T-helper 2 cell treated with Interferon-gamma antibody and Interleukin-4, amounts not matched to agents 100 ng/mL and 5 ng/mL, for 36 hours (primary cell): ENCODE data around the gene PRKCB. TPM values are rescaled to one million over a fixed set of nuclear protein-coding genes. Genes with fewer than 3 reads are reported as not detected.

Source experiments
- intact Hi-C: fragments of 100-400 bp; cut with micrococcal nuclease; formaldehyde crosslinking; loops from one replicate; pipeline ENCODE4 v1.15.1; 2023
- total RNA-seq: library from RNA; stranded (reverse); gene quantifications from 2 replicates; pipeline ENCODE4 v1.2.3, GENCODE V29; 2022

The PRKCB gene
- total RNA-seq, 1 donor from 2014 or later, result 71.9 TPM

DNA sequence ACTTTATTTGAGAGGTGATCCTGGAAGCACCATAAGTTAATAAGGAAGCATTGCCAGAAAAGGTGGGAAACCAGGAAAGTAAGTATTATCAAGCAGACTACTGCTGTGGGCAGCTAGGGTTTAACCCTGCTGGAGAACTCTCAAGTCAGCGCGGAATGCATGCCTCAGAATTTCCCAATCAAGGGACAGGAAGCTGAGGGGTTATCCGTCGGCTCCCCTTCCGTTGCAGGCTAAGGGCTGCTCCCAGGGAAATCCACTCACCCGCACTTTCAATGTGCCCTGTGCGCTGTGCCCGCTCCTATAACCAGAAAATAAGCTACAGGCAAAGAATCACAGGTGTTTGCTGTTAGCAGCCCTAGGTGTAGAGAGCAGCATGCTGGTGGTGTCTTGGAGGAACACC lies 281.9 kb downstream of the PRKCB start:
- intact Hi-C loops, result no loop called here

- intact Hi-C loops, result no loop called here
Observed at GRCh38 chr16:24118126-24118821, 282.5 kb downstream of the PRKCB start.

- intact Hi-C loops, result no loop called here
Observed at GRCh38 chr16:24119807-24120206, 284.0 kb downstream of the PRKCB start.

GRCh38 chr16:24123275-24123674 lies 287.5 kb downstream of the PRKCB start:
- intact Hi-C loops, result no loop called here

GRCh38 chr16:24124291-24124690 lies 288.5 kb downstream of the PRKCB start:
- intact Hi-C loops, result no loop called here

DNA sequence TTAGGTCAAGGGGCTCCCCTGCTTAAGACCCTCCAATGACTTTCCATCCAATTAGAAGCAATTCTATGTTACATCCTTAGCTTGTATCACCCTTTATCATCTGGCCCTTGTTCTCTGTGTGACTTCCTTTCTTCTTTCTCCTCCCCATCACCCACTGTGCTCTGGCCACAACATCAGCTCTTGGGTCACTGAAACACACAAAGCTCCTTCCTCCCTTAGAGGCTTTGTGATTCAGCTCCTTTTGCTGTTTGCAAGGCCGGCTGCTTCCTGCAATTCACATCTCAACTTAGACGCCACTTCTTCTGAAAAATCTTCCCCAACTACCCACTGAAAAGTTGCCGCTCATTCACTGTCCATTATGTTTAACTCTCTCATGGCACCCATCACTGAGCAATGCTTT lies 289.4 kb downstream of the PRKCB start:
- intact Hi-C loops, result no loop called here

DNA sequence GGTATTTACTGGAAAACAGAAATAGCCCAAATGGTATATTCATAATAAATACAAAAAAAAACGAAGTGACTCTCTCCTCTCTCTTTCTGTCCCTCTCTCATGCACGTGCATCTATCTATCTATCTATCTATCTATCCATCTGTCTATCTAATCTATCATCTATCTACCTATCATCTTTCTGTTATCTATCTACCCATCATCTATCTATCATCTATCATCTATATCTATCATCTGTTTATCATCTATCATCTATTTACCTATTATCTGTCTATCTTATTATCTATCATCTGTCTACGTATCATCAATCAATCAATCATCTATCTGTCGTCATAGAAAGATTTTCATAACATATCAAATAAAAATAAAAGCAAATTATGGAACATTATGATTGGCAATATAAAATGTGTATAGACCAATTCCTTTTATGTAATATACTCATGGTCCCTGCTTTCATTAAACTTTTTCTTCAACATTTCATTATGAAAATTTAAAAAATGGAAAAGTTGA lies 293.7 kb downstream of the PRKCB start:
- intact Hi-C loops, result no loop called here

GRCh38 chr16:24130494-24131085 lies 294.8 kb downstream of the PRKCB start:
- intact Hi-C loops, result no loop called here

GRCh38 chr16:24131294-24131693 lies 295.5 kb downstream of the PRKCB start:
- intact Hi-C loops, result no loop called here

GRCh38 chr16:24132048-24132796 lies 296.4 kb downstream of the PRKCB start:
- intact Hi-C loops, result no loop called here

- intact Hi-C loops, result no loop called here
Observed at GRCh38 chr16:24132797-24133155, 297.0 kb downstream of the PRKCB start.

GRCh38 chr16:24135624-24136565 lies 300.1 kb downstream of the PRKCB start:
- intact Hi-C loops, result no loop called here

- intact Hi-C loops, result no loop called here
Observed at GRCh38 chr16:24138024-24138423, 302.2 kb downstream of the PRKCB start.

GRCh38 chr16:24138575-24138974 lies 302.8 kb downstream of the PRKCB start:
- intact Hi-C loops, result no loop called here

DNA sequence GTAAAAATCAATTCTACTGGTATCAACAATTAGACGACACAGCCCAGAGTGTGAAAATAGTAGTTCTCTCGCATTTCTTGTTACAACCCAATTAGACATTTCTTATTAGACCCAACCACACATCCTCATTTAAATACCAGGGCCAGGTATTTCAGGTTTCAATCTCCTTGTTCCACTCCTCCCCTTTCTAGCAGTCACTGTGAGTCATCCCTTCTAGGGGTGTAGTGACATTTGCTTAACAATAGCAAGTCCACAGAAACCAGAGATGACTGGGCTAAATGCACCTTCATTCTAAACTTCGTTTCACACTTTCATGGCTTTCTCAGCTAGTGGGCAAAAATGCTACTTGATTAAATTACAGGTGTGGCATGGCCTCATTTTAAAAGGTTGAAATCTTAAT lies 303.5 kb downstream of the PRKCB start:
- intact Hi-C loops, result no loop called here

- intact Hi-C loops, result no loop called here
Observed at GRCh38 chr16:24140730-24141129, 304.9 kb downstream of the PRKCB start.

DNA sequence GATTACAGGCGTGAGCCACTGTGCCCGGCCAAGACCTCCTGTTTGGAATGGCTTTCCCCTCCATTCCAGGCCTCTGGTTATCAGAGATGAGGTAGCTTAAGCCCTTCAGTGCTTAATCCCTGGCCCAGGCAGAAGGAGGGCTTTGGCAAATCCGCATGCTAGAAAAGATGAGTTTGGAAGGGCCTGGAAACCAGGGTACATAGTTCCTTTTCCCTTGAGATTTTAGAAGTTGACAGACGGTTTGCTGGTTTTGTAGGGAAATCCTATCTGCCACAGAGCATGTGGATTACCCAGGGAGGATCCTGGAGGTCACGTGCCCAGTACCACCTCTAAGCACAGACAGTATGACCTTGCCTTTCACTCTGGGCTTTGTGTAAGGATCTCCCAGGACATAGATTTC lies 305.7 kb downstream of the PRKCB start:
- intact Hi-C loops, result no loop called here

DNA sequence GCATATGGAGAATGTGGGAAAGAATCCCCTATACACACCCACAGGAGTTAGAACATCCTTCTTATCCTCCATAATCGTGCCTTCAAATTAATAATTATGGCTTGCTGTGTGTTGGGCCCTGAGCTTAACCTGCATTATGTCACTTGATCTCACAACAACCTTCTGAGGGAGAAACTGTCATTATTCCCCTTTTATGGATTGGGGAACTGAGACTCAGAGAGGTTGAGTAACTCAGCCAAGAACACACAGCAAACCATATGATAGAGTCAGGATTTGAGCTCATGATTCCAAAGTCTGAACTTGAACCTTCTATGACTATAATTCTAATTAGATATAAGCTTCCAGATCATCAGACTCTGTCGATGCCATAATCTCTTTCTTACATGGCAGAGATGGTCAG lies 306.1 kb downstream of the PRKCB start:
- intact Hi-C loops, result no loop called here

GRCh38 chr16:24145927-24146326 lies 310.1 kb downstream of the PRKCB start:
- intact Hi-C loops, result no loop called here

DNA sequence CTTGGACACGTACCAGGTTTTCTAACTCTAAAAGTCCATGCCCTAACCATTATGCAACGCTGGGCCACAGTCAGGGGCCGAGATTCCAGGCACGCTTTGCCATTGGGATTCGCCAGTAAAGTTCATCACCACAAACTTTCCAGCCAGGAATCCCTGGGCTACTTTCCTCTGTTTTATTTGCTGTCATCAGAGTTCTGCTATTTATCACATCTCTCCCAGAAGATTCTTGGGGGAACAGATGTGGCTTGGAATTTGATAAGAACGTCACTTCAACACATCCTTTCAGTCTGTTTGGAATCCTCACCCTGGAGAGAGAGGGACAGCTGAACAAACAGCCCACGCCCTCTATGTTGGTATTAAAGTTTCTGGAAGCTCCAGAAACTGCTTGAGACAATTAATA lies 310.7 kb downstream of the PRKCB start:
- intact Hi-C loops, result no loop called here

DNA sequence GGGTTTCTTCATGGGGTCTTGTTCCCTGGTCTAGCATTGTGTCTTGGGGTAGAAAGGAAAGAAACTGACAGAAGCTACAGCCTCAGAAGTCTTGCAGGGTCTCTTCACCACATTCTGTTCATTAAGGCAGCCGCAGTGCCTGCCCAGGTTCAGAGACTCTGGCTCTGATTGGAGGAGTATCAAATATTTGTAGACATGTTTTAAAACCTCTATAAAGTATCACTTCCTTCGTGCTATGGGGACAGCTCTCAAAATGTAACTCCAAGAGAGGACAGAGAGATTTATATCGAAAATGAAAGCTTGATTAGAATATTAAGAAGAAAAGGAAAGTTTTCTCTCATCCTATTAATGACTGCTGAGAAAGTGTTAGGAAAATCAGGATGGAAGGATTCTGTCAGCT lies 313.3 kb downstream of the PRKCB start:
- intact Hi-C loops, result no loop called here
